Medulla oblongata (tissue), 1 donor: ENCODE data around the gene AP1S2.
A peak's percentile ranks its signal among the peaks of the same experiment; 100 is the strongest.
"Not testable (repeated sequence)": the region's sequence is repeated elsewhere in the genome, so short reads cannot be mapped to it uniquely, and the experiment has no call there.

Experiments used
- DNase-seq: peaks from one replicate; pipeline ENCODE4 v3.0.0-alpha.2; 2015; ENCODE audit errors: extremely low spot score

Gene AP1S2

GRCh38 chrX:15854712-15855567 is at the start of gene AP1S2:
AP1S2 (minus strand) TSS chrX:15854813; CDS start chrX:15852524, 2,289 bp downstream.
- DNase-seq, result peak; percentile 94

- peak; percentile 31 for DNase-seq
Measured at GRCh38 chrX:15903186-15903681, 48.6 kb upstream of the AP1S2 start.

- DNase-seq, result no peak
Measured at GRCh38 chrX:15895334-15895733, 40.7 kb upstream of the AP1S2 start.

GRCh38 chrX:15894724-15895123 is 40.1 kb upstream of the AP1S2 start:
- DNase-seq, result no peak

- no peak for DNase-seq
Measured at GRCh38 chrX:15890463-15890862, 35.9 kb upstream of the AP1S2 start.

- no peak for DNase-seq
Measured at GRCh38 chrX:15888062-15888461, 33.4 kb upstream of the AP1S2 start.

GRCh38 chrX:15883540-15883863 is 28.9 kb upstream of the AP1S2 start:
- no peak for DNase-seq

- no peak for DNase-seq
Measured at GRCh38 chrX:15882704-15883539, 28.3 kb upstream of the AP1S2 start.

- DNase-seq, result no peak
Measured at GRCh38 chrX:15881381-15881897, 26.8 kb upstream of the AP1S2 start.

- not testable (repeated sequence) for DNase-seq
Measured at GRCh38 chrX:15877914-15878313, 23.3 kb upstream of the AP1S2 start.

- DNase-seq, result peak; percentile 41
Measured at GRCh38 chrX:15877380-15877779, 22.8 kb upstream of the AP1S2 start.

- DNase-seq, result no peak
Measured at GRCh38 chrX:15874672-15875071, 20.1 kb upstream of the AP1S2 start.

- DNase-seq, result peak; percentile 40
Measured at GRCh38 chrX:15873566-15873965, 19.0 kb upstream of the AP1S2 start.

GRCh38 chrX:15870310-15870709 is 15.7 kb upstream of the AP1S2 start:
- DNase-seq, result no peak

GRCh38 chrX:15869695-15870094 is 15.1 kb upstream of the AP1S2 start:
- no peak for DNase-seq

- DNase-seq, result no peak
Measured at GRCh38 chrX:15866147-15866546, 11.5 kb upstream of the AP1S2 start.

- no peak for DNase-seq
Measured at GRCh38 chrX:15864629-15865028, 10.0 kb upstream of the AP1S2 start.

GRCh38 chrX:15864023-15864422 is 9.4 kb upstream of the AP1S2 start:
- peak; percentile 37 for DNase-seq

GRCh38 chrX:15860921-15861320 is 6.3 kb upstream of the AP1S2 start:
- DNase-seq, result no peak

- no peak for DNase-seq
Measured at GRCh38 chrX:15858051-15858450, 3.4 kb upstream of the AP1S2 start.

- no peak for DNase-seq
Measured at GRCh38 chrX:15856636-15857035, 2.0 kb upstream of the AP1S2 start.

- no peak for DNase-seq
Measured at GRCh38 chrX:15856222-15856587, 1.6 kb upstream of the AP1S2 start.
